GM12878 (cell line): ENCODE results near the gene CLCN2. TPM values are rescaled to one million over a fixed set of nuclear protein-coding genes. Genes with fewer than 3 reads are reported as not detected.

Experiments
- ATAC-seq: fragments of 200-7000 bp; cut with Tn5 transposase; 3 replicates; pipeline ENCODE4 v1.9.1; 2020; ENCODE audit warnings: mild to moderate bottlenecking, moderate library complexity
- BruUV-seq: library from RNA; stranded (reverse); fragments of 400-500 nt; replicated peaks from 2 replicates; lab custom pipeline; 2021; lab: Mats Ljungman, UMichigan
- CTCF ChIA-PET: fragments of 300-600 bp; sonication (Branson Sonifier 250); formaldehyde crosslinking; extraction: SDS; loops from one replicate; lab custom pipeline; 2021; ENCODE audit warnings: inconsistent platforms; lab: Yijun Ruan, JAX
- POLR2A ChIA-PET: fragments of 350-600 bp; formaldehyde crosslinking; extraction: SDS; loops from one replicate; lab custom pipeline; 2021; ENCODE audit warnings: inconsistent platforms; lab: Charles Lee
- RAD21 ChIA-PET: fragments of 300-600 bp; sonication (Branson Sonifier 250); formaldehyde crosslinking; loops from one replicate; lab custom pipeline; 2023; ENCODE audit warnings: antibody characterized with exemption; ENCODE audit not compliant: unreplicated experiment; lab: Charles Lee
- SMC1A ChIA-PET: fragments of 300-600 bp; sonication (Branson Sonifier 250); formaldehyde crosslinking; loops from one replicate; lab custom pipeline; 2023; ENCODE audit not compliant: unreplicated experiment, uncharacterized antibody; lab: Charles Lee
- DNase-seq: peaks from one replicate; pipeline ENCODE4 v3.0.0-alpha.2; 2011; ENCODE audit warnings: low read depth, low spot score
- FAIRE-seq: peaks from 3 replicates; lab custom pipeline; 2011; peaks lifted over from hg19 to GRCh38; lab: Jason Lieb, UNC
- H2AFZ ChIP-seq: 2 replicates; pipeline ENCODE4 v1.6.0; 2011; ENCODE audit warnings: low read depth, low read length, control low read depth; ENCODE audit not compliant: control insufficient read depth
- H3K27ac ChIP-seq: 2 replicates; pipeline ENCODE4 v1.5.1; 2011; ENCODE audit warnings: control low read depth; ENCODE audit not compliant: control insufficient read depth, insufficient read depth
- H3K27me3 ChIP-seq, 2 experiments: replicated peaks in 1 of 2; 2 replicates each; pipeline versions ENCODE4 v1.6.0 to v1.6.1; 2011; ENCODE audit warnings: low read length in 1 of 2; ENCODE audit not compliant: control insufficient read depth in 2 of 2, insufficient read depth in 2 of 2
- H3K36me3 ChIP-seq, 2 experiments: 2 replicates each; pipeline ENCODE4 v1.5.1; 2011; ENCODE audit warnings: low read length in 1 of 2; ENCODE audit not compliant: control insufficient read depth in 2 of 2, insufficient read depth in 2 of 2
- H3K4me1 ChIP-seq: 2 replicates; pipeline ENCODE4 v1.6.1; 2011; ENCODE audit warnings: mild to moderate bottlenecking, low read length, moderate library complexity, mixed read lengths; ENCODE audit not compliant: control insufficient read depth, insufficient read depth
- H3K4me2 ChIP-seq: 2 replicates; pipeline ENCODE4 v1.6.0; 2011; ENCODE audit warnings: control low read depth; ENCODE audit not compliant: control insufficient read depth, insufficient read depth
- H3K4me3 ChIP-seq: fragments of 200-600 bp; sonication (generic); 2 replicates; pipeline ENCODE4 v1.5.1; 2016
- H3K79me2 ChIP-seq: 2 replicates; pipeline ENCODE4 v1.6.0; 2011; ENCODE audit warnings: low read length; ENCODE audit not compliant: control insufficient read depth, insufficient read depth
- H3K9ac ChIP-seq: 2 replicates; pipeline ENCODE4 v1.8.0; 2011; ENCODE audit warnings: low read length, control low read depth, mixed read lengths; ENCODE audit not compliant: control insufficient read depth, insufficient read depth
- H3K9me3 ChIP-seq: replicated peaks from 3 replicates; pipeline ENCODE4 v1.5.1; 2011; ENCODE audit warnings: mild to moderate bottlenecking, low read length; ENCODE audit not compliant: control insufficient read depth, insufficient read depth
- H4K20me1 ChIP-seq: 2 replicates; pipeline ENCODE4 v1.6.0; 2011; ENCODE audit not compliant: control insufficient read depth, insufficient read depth
- CEBPZ ChIP-seq: fragments of 150-350 bp; IDR thresholded peaks from 2 replicates; pipeline ENCODE4 v1.6.1; 2016; ENCODE audit warnings: low read depth, low read length
- ETV6 ChIP-seq, 2 experiments: fragments of 450-650 bp in 1 of 2; IDR thresholded peaks in 1 of 2; conservative IDR thresholded peaks in 1 of 2; 2 replicates each; pipeline ENCODE4 v1.6.1; 2014; ENCODE audit warnings: antibody characterized with exemption in 1 of 2, borderline replicate concordance in 1 of 2, low read depth in 1 of 2, mild to moderate bottlenecking in 1 of 2, moderate library complexity in 1 of 2
- FOS ChIP-seq: IDR thresholded peaks from 3 replicates; pipeline ENCODE4 v1.6.1; 2011; ENCODE audit warnings: borderline replicate concordance; ENCODE audit not compliant: insufficient read length; ENCODE audit errors: extremely low read depth
- IKZF1 ChIP-seq: fragments of 450-650 bp; conservative IDR thresholded peaks from 2 replicates; pipeline ENCODE4 v1.6.1; 2017; ENCODE audit warnings: antibody characterized with exemption, mild to moderate bottlenecking
- LARP7 ChIP-seq: fragments of 450-650 bp; IDR thresholded peaks from 2 replicates; pipeline ENCODE4 v1.6.1; 2017; ENCODE audit warnings: mild to moderate bottlenecking
- MXI1 ChIP-seq: fragments of 150-350 bp; IDR thresholded peaks from 2 replicates; pipeline ENCODE4 v1.6.1; 2011; ENCODE audit warnings: low read depth, mild to moderate bottlenecking, inconsistent platforms, low read length, improper control_type of control experiment
- RELA ChIP-seq: fragments of 450-650 bp; IDR thresholded peaks from 2 replicates; pipeline ENCODE4 v1.8.0; 2014; ENCODE audit warnings: borderline replicate concordance; ENCODE audit not compliant: partially characterized antibody
- SREBF1 ChIP-seq: IDR thresholded peaks from 2 replicates; pipeline ENCODE4 v1.6.1; 2012; ENCODE audit warnings: mild to moderate bottlenecking, low read length
- ZNF274 ChIP-seq: IDR thresholded peaks from one replicate; pipeline ENCODE4 v1.8.0; 2011; ENCODE audit not compliant: insufficient read length, insufficient read depth
- WGBS: methylation state at CpG from one replicate; pipeline ENCODE4 v1.1.6; 2016; ENCODE audit warnings: low lambda C conversion rate; ENCODE audit not compliant: insufficient replicate concordance, insufficient coverage; ENCODE audit errors: missing lambda C conversion rate; 5-methylcytosine and 5-hydroxymethylcytosine counted together
- in situ Hi-C: fragments of 300-500 bp; cut with MboI; formaldehyde crosslinking; loops from 9 replicates; pipeline ENCODE4 v1.14.3; 2018; ENCODE audit warnings: mixed read lengths
- intact Hi-C: fragments of 100-400 bp; cut with micrococcal nuclease; formaldehyde crosslinking; loops from one replicate; pipeline ENCODE4 v1.14.2; 2022; ENCODE audit not compliant: unreplicated experiment
- polyA plus RNA-seq, 11 experiments: library from polyadenylated mRNA; depleted of rRNA in 4 of 11; unstranded in 6 of 11; stranded (reverse) in 5 of 11; fragments of >200 nt; fragmentation: Nextera tagmentation in 4 of 11; fragmentation: Illumina TruSeq in 1 of 11; extraction: Ambion mirVana in 4 of 11; extraction: Trizol in 1 of 11; gene quantifications; 1 replicate in 1 of 11; 2 replicates in 10 of 11; pipeline versions ENCODE4 v1.2.1 to v1.2.3, GENCODE V29; 2011 to 2016; ENCODE audit warnings: inconsistent platforms in 2 of 11, missing spikeins in 2 of 11, low read depth in 1 of 11
- total RNA-seq, 4 experiments: library from RNA; depleted of rRNA in 3 of 4; stranded (reverse); fragments of >200 nt in 3 of 4; fragmentation: Illumina TruSeq in 1 of 4; extraction: Trizol in 1 of 4; gene quantifications; 2 replicates each; pipeline versions ENCODE4 v1.2.1 to v1.2.3, GENCODE V29; 2013 to 2021
- TF ChIP-seq, protein P1 (sequence below): fragments of 450-650 bp; IDR thresholded peaks from 2 replicates; pipeline ENCODE4 v1.6.1; 2017; ENCODE audit warnings: mild to moderate bottlenecking, moderate library complexity

The CLCN2 gene
- total and polyA plus RNA-seq, 10 of the 15 experiments (the other 5 are each of a cell fraction or from before 2014, with no cell fraction given) = 0.13 to 2.6 (median 0.85) TPM; not detected in 1

- TF ChIP-seq ZNF274 (no peak), CEBPZ (no peak), RELA (no peak), SREBF1 (no peak)
Observed at GRCh38 chr3:184366619-184367289, 5.3 kb upstream of the CLCN2 start (continued).

- H3K27me3 ChIP-seq = no peaks in the 10 kb centered on the region; a peak in 1 of 4 replicates
- H4K20me1 ChIP-seq = no peaks in the 10 kb centered on the region
- H3K36me3 ChIP-seq = peaks cover 2 to 5% of the 10 kb centered on the region in 2 experiments; a peak in 1 of 4 replicates
- H3K4me2 ChIP-seq = peak overlapping the region; percentile 76
- CTCF ChIA-PET = interaction anchor here (0.6 to 2.9 kb wide), 4 partner anchors 9 to 151 kb away, joined by 3 to 10 read pairs (median 4); no protein-coding TSS in a partner anchor
- H3K4me1 ChIP-seq = peaks cover 10% of the 10 kb centered on the region
- POLR2A ChIA-PET = interaction anchor here (0.5 to 1.0 kb wide), 4 partner anchors 29 to 79 kb away, joined by 3 to 4 read pairs (median 3); no protein-coding TSS in a partner anchor
- peak overlapping the region; percentile 67 for H3K4me3 ChIP-seq
- peaks cover 20% of the 10 kb centered on the region for H3K79me2 ChIP-seq
- in situ Hi-C loops = no loop called here
- intact Hi-C loops = loop anchor here (5.0 kb wide), 1 partner anchor 46 kb away; no protein-coding TSS in a partner anchor
- 1% methylated on average over 60 of the region's 68 CpGs for WGBS
- ATAC-seq = peak; percentile 90
- peak; percentile 94 for DNase-seq
- RAD21 ChIA-PET = interaction anchor here (0.9 to 1.4 kb wide), 2 partner anchors 9 to 106 kb away, joined by 3 to 7 read pairs; no protein-coding TSS in a partner anchor
- H3K27ac ChIP-seq = peak overlapping the region; percentile 87
- H3K9me3 ChIP-seq = no peaks in the 10 kb centered on the region
- H3K9ac ChIP-seq = peak overlapping the region; percentile 81
- no TSS peak for BruUV-seq
- peak; percentile 99 for FAIRE-seq
- SMC1A ChIA-PET = interaction anchor here (1.7 kb wide), 1 partner anchor 9 kb away, joined by 6 read pairs; no protein-coding TSS in a partner anchor
- H2AFZ ChIP-seq = peak overlapping the region; percentile 84
- TF ChIP-seq, protein P1, sequence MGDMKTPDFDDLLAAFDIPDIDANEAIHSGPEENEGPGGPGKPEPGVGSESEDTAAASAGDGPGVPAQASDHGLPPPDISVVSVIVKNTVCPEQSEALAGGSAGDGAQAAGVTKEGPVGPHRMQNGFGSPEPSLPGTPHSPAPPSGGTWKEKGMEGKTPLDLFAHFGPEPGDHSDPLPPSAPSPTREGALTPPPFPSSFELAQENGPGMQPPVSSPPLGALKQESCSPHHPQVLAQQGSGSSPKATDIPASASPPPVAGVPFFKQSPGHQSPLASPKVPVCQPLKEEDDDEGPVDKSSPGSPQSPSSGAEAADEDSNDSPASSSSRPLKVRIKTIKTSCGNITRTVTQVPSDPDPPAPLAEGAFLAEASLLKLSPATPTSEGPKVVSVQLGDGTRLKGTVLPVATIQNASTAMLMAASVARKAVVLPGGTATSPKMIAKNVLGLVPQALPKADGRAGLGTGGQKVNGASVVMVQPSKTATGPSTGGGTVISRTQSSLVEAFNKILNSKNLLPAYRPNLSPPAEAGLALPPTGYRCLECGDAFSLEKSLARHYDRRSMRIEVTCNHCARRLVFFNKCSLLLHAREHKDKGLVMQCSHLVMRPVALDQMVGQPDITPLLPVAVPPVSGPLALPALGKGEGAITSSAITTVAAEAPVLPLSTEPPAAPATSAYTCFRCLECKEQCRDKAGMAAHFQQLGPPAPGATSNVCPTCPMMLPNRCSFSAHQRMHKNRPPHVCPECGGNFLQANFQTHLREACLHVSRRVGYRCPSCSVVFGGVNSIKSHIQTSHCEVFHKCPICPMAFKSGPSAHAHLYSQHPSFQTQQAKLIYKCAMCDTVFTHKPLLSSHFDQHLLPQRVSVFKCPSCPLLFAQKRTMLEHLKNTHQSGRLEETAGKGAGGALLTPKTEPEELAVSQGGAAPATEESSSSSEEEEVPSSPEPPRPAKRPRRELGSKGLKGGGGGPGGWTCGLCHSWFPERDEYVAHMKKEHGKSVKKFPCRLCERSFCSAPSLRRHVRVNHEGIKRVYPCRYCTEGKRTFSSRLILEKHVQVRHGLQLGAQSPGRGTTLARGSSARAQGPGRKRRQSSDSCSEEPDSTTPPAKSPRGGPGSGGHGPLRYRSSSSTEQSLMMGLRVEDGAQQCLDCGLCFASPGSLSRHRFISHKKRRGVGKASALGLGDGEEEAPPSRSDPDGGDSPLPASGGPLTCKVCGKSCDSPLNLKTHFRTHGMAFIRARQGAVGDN = peak; percentile 67
- TF ChIP-seq FOS (no peak), MXI1 (peak; percentile 91), ETV6 (conservative IDR thresholded peaks at IDR 0.05 in 1 of 2, IDR thresholded peaks at IDR 0.05 in 1 of 2; ENCODE audit: borderline replicate concordance in 1 of 2, low read depth in 1 of 2) (peak in 1 of 2 experiments; percentile 27; a peak in 1 of 4 replicates), IKZF1 (peak; percentile 74), LARP7 (peak; percentile 37; the same call in 1 of the 2 replicates)
Observed at GRCh38 chr3:184362668-184363546, 1.5 kb upstream of the CLCN2 start.
